IMR-90 (cell line): ENCODE results near the gene HDHD3. TPM values are rescaled to one million over a fixed set of nuclear protein-coding genes. Genes with fewer than 3 reads are reported as not detected.
"Not testable (repeated sequence)": the region's sequence is repeated elsewhere in the genome, so short reads cannot be mapped to it uniquely, and the experiment has no call there.

ENCODE experiments used
- ATAC-seq: fragments of 200-7000 bp; cut with Tn5 transposase; 2 replicates; pipeline ENCODE4 v1.9.1; 2020; ENCODE audit warnings: low read depth, mild to moderate bottlenecking, moderate library complexity
- BruUV-seq: library from RNA; stranded (reverse); fragments of 400-500 nt; replicated peaks from 2 replicates; lab custom pipeline; 2021; lab: Mats Ljungman, UMichigan
- CTCF ChIA-PET: fragments of 300-600 bp; formaldehyde crosslinking; extraction: SDS; loops from one replicate; lab custom pipeline; 2021; ENCODE audit warnings: antibody characterized with exemption; lab: Yijun Ruan, JAX
- POLR2A ChIA-PET: fragments of 300-600 bp; sonication (Branson Sonifier 250); formaldehyde crosslinking; loops from one replicate; lab custom pipeline; 2022; ENCODE audit warnings: antibody characterized with exemption; ENCODE audit not compliant: unreplicated experiment; lab: Charles Lee
- DNase-seq: peaks from one replicate; pipeline ENCODE4 v3.0.0; 2013
- H2AFZ ChIP-seq: replicated peaks from 2 replicates; pipeline ENCODE3; 2013; ENCODE audit warnings: low read length, mild to moderate bottlenecking; ENCODE audit not compliant: poor library complexity
- H2AK5ac ChIP-seq: 2 replicates; pipeline ENCODE4 v1.6.1; 2013; ENCODE audit warnings: low read depth, low read length, inconsistent platforms
- H2AK9ac ChIP-seq: replicated peaks from 2 replicates; pipeline ENCODE3; 2013; ENCODE audit warnings: mild to moderate bottlenecking, low read depth, low read length, moderate library complexity; ENCODE audit not compliant: poor library complexity
- H2BK120ac ChIP-seq: 2 replicates; pipeline ENCODE4 v1.6.1; 2013; ENCODE audit warnings: low read depth, low read length, inconsistent platforms
- H2BK15ac ChIP-seq: 3 replicates; pipeline ENCODE4 v1.6.1; 2013; ENCODE audit warnings: low read depth, low read length, inconsistent platforms
- H2BK20ac ChIP-seq: 2 replicates; pipeline ENCODE4 v1.6.1; 2013; ENCODE audit warnings: low read depth, mild to moderate bottlenecking, inconsistent platforms, low read length, moderate library complexity
- H2BK5ac ChIP-seq: 2 replicates; pipeline ENCODE4 v1.6.1; 2013; ENCODE audit warnings: mild to moderate bottlenecking, low read depth, low read length, inconsistent platforms; ENCODE audit not compliant: poor library complexity, severe bottlenecking
- H3K14ac ChIP-seq: replicated peaks from 2 replicates; pipeline ENCODE4 v1.6.1; 2013; ENCODE audit warnings: low read depth, low read length, inconsistent platforms
- H3K18ac ChIP-seq: 2 replicates; pipeline ENCODE4 v1.6.1; 2013; ENCODE audit warnings: low read depth, low read length, control low read depth
- H3K23ac ChIP-seq: 2 replicates; pipeline ENCODE4 v1.6.1; 2013; ENCODE audit warnings: low read depth, low read length, inconsistent platforms
- H3K27ac ChIP-seq: 2 replicates; pipeline ENCODE4 v1.5.1; 2013; ENCODE audit warnings: mild to moderate bottlenecking, control low read depth, low read length; ENCODE audit not compliant: insufficient read depth
- H3K27me3 ChIP-seq: 2 replicates; pipeline ENCODE4 v1.6.1; 2013; ENCODE audit warnings: low read length; ENCODE audit not compliant: control insufficient read depth, insufficient read depth
- H3K36me3 ChIP-seq: 2 replicates; pipeline ENCODE4 v1.6.1; 2013; ENCODE audit warnings: low read length, mixed read lengths; ENCODE audit not compliant: control insufficient read depth, insufficient read depth
- H3K4ac ChIP-seq: 2 replicates; pipeline ENCODE4 v1.6.1; 2013; ENCODE audit warnings: low read depth, low read length, inconsistent platforms
- H3K4me1 ChIP-seq: 2 replicates; pipeline ENCODE4 v1.6.1; 2013; ENCODE audit warnings: low read length, mixed read lengths; ENCODE audit not compliant: control insufficient read depth, insufficient read depth
- H3K4me2 ChIP-seq: 2 replicates; pipeline ENCODE4 v1.6.1; 2013; ENCODE audit warnings: low read depth, mild to moderate bottlenecking, control low read depth, low read length, moderate library complexity
- H3K4me3 ChIP-seq: 2 replicates; pipeline ENCODE4 v1.5.1; 2013; ENCODE audit warnings: low read depth, mild to moderate bottlenecking, control low read depth, low read length, moderate library complexity; ENCODE audit not compliant: insufficient read depth
- H3K56ac ChIP-seq: 2 replicates; pipeline ENCODE4 v1.6.1; 2013; ENCODE audit warnings: low read length, inconsistent platforms; ENCODE audit not compliant: insufficient read depth; ENCODE audit errors: extremely low read depth
- H3K79me1 ChIP-seq, 2 experiments: 2 replicates each; pipeline ENCODE4 v1.6.1; 2013; ENCODE audit warnings: low read length in 2 of 2, inconsistent platforms in 1 of 2, low read depth in 1 of 2
- H3K9ac ChIP-seq: 2 replicates; pipeline ENCODE4 v1.6.1; 2013; ENCODE audit warnings: low read depth, low read length, control low read depth
- H3K9me1 ChIP-seq: 2 replicates; pipeline ENCODE4 v1.6.1; 2013; ENCODE audit warnings: low read length, inconsistent platforms; ENCODE audit not compliant: insufficient read depth
- H3K9me3 ChIP-seq: 2 replicates; pipeline ENCODE4 v1.6.1; 2013; ENCODE audit warnings: low read length; ENCODE audit not compliant: control insufficient read depth, insufficient read depth
- H4K20me1 ChIP-seq: 2 replicates; pipeline ENCODE4 v1.6.1; 2013; ENCODE audit warnings: low read length, inconsistent platforms; ENCODE audit not compliant: insufficient read depth
- H4K5ac ChIP-seq: 2 replicates; pipeline ENCODE4 v1.6.1; 2013; ENCODE audit warnings: mild to moderate bottlenecking, low read depth, low read length, control low read depth
- H4K8ac ChIP-seq, 2 experiments: 2 replicates each; pipeline ENCODE4 v1.6.1; 2013; ENCODE audit warnings: low read depth in 2 of 2, low read length in 2 of 2, control low read depth in 1 of 2, inconsistent platforms in 1 of 2
- H4K91ac ChIP-seq: 2 replicates; pipeline ENCODE4 v1.6.1; 2013; ENCODE audit warnings: low read depth, low read length, inconsistent platforms; ENCODE audit not compliant: insufficient read depth
- BHLHE40 ChIP-seq: fragments of 150-350 bp; IDR thresholded peaks from 2 replicates; pipeline ENCODE4 v1.6.1; 2016; ENCODE audit warnings: mild to moderate bottlenecking, low read depth, low read length
- CEBPB ChIP-seq: IDR thresholded peaks from 2 replicates; pipeline ENCODE4 v1.6.1; 2012; ENCODE audit warnings: low read depth, low read length, improper control_type of control experiment
- CHD1 ChIP-seq: IDR thresholded peaks from 2 replicates; pipeline ENCODE4 v1.6.1; 2012; ENCODE audit warnings: low read depth, low read length, improper control_type of control experiment
- RAD21 ChIP-seq: IDR thresholded peaks from 2 replicates; pipeline ENCODE4 v1.6.1; 2012; ENCODE audit warnings: low read length, improper control_type of control experiment
- SMC3 ChIP-seq: fragments of 150-350 bp; IDR thresholded peaks from 2 replicates; pipeline ENCODE4 v1.6.1; 2016; ENCODE audit warnings: low read depth, mild to moderate bottlenecking, antibody characterized with exemption, low read length, moderate library complexity
- WGBS, 2 experiments: methylation state at CpG; one replicate each; pipeline versions ENCODE4 v1.1.5 to v1.1.7; 2013; ENCODE audit warnings: missing lambda C conversion rate in 2 of 2; ENCODE audit not compliant: insufficient read length in 1 of 2; ENCODE audit errors: extremely low coverage in 2 of 2; 5-methylcytosine and 5-hydroxymethylcytosine counted together
- dilution Hi-C: fragments of 300-500 bp; cut with HindIII; formaldehyde crosslinking; loops from one replicate; pipeline ENCODE4 v1.14.3; 2018; ENCODE audit warnings: low sequenced_read_pairs; ENCODE audit not compliant: unreplicated experiment
- in situ Hi-C: fragments of 300-500 bp; cut with MboI; formaldehyde crosslinking; loops from 3 replicates; pipeline ENCODE4 v1.14.3; 2019; ENCODE audit warnings: low sequenced_read_pairs, inconsistent platforms, mixed read lengths
- intact Hi-C: fragments of 100-400 bp; cut with micrococcal nuclease; formaldehyde crosslinking; loops from 2 replicates; pipeline ENCODE4 v1.10.0; 2022
- polyA plus RNA-seq, 3 experiments: library from polyadenylated mRNA; depleted of rRNA; stranded (reverse); fragments of >200 nt; gene quantifications; 2 replicates each; pipeline ENCODE4 v1.2.3, GENCODE V29; 2012; ENCODE audit warnings: low replicate concordance in 1 of 3
- total RNA-seq: library from RNA; depleted of rRNA; stranded (reverse); fragments of >200 nt; gene quantifications from 2 replicates; pipeline ENCODE4 v1.2.3, GENCODE V29; 2012
- TF ChIP-seq, protein P1 (sequence below): fragments of 150-350 bp; IDR thresholded peaks from 2 replicates; pipeline ENCODE4 v1.6.1; 2017; ENCODE audit warnings: mild to moderate bottlenecking, antibody characterized with exemption, low read length, low read depth
- TF ChIP-seq, protein P2 (sequence below): conservative IDR thresholded peaks from 2 replicates; pipeline ENCODE4 v1.5.1; 2012; ENCODE audit warnings: mild to moderate bottlenecking, low read depth, low read length, improper control_type of control experiment

The HDHD3 gene
- total and polyA plus RNA-seq, 2 of the 4 experiments (the other 2 are of a cell fraction): 7.0 to 8.6 TPM

DNA sequence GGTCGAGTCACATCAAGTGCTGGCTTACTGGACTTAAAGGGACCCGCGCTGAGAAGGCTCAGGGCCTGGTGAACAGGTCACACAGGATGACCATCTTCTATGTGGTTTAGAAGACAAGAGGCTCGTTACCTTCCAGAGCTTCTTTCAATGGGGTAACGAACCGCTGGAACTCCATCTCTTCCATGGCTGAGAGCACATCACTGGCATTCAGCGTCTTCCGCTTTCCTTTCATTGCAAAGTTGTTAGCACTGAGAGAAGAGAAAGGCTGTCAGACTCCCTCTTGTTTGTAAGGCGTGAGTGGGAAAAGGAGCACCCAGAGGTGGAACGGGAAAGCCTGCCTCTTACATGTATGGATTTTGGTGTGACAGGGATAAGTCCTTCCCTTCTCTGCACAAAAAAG lies 32.7 kb upstream of the HDHD3 start (continued):
- TF ChIP-seq BHLHE40: no peak
- TF ChIP-seq, protein P1, sequence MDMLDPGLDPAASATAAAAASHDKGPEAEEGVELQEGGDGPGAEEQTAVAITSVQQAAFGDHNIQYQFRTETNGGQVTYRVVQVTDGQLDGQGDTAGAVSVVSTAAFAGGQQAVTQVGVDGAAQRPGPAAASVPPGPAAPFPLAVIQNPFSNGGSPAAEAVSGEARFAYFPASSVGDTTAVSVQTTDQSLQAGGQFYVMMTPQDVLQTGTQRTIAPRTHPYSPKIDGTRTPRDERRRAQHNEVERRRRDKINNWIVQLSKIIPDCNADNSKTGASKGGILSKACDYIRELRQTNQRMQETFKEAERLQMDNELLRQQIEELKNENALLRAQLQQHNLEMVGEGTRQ: no peak
- TF ChIP-seq CEBPB: no peak
- no peak for TF ChIP-seq CHD1

DNA sequence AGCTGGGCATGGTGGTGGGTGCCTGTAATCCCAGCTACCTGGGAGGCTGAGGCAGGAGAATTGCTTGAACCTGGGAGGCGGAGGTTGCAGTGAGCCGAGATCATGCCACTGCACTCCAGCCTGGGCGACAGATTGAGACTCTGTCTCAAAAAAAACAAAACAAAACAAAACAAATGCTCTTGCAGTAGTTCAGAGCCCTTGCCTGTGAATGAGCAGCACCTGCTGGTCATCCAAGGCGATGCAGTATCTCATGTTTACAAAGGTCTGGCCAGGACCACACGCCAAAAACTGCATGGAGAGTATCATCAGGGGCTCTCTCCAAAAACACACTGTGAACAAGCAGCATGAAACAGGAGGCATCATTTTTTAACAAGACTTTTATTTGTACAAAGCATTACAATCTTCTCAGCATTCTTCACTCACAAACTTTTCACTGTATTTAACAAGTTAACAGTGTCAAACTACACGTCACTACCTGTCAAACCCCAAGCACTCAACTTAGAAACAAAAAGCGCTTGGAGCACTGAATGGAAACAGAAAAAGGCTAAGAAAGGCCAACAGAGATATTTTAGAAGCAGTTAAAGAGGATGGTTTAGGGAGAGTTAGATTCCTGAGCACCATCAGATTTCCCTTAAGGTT lies 30.2 kb upstream of the HDHD3 start:
- H4K91ac ChIP-seq, POLR2A ChIA-PET, H4K8ac ChIP-seq, in situ Hi-C loops, H3K9me1 ChIP-seq, H3K36me3 ChIP-seq, H2AK5ac ChIP-seq, H3K18ac ChIP-seq, H2BK20ac ChIP-seq, BruUV-seq, H3K4me3 ChIP-seq, H3K56ac ChIP-seq, H3K9me3 ChIP-seq, H2AK9ac ChIP-seq, H3K27ac ChIP-seq, H2BK5ac ChIP-seq, H2BK120ac ChIP-seq, H3K4me1 ChIP-seq, H3K4me2 ChIP-seq, H3K4ac ChIP-seq, dilution Hi-C loops, H4K5ac ChIP-seq, H4K20me1 ChIP-seq, H3K14ac ChIP-seq, H3K23ac ChIP-seq, H3K27me3 ChIP-seq, H2BK15ac ChIP-seq, H2AFZ ChIP-seq, H3K9ac ChIP-seq: not testable (repeated sequence)
- DNase-seq (peak; percentile 78), ATAC-seq (peak; percentile 28)
- WGBS, 2 experiments: 0% methylated on average over 1 of the region's 7 CpGs; no CpG with 5 or more reads in 1 of the 2 experiments
- peak; percentile 79 for TF ChIP-seq RAD21
- peak; percentile 77 for TF ChIP-seq SMC3
- TF ChIP-seq, protein P2, sequence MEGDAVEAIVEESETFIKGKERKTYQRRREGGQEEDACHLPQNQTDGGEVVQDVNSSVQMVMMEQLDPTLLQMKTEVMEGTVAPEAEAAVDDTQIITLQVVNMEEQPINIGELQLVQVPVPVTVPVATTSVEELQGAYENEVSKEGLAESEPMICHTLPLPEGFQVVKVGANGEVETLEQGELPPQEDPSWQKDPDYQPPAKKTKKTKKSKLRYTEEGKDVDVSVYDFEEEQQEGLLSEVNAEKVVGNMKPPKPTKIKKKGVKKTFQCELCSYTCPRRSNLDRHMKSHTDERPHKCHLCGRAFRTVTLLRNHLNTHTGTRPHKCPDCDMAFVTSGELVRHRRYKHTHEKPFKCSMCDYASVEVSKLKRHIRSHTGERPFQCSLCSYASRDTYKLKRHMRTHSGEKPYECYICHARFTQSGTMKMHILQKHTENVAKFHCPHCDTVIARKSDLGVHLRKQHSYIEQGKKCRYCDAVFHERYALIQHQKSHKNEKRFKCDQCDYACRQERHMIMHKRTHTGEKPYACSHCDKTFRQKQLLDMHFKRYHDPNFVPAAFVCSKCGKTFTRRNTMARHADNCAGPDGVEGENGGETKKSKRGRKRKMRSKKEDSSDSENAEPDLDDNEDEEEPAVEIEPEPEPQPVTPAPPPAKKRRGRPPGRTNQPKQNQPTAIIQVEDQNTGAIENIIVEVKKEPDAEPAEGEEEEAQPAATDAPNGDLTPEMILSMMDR: peak; percentile 81
- CTCF ChIA-PET: interaction anchor here (0.6 kb wide), 1 partner anchor 39 kb away, joined by 4 read pairs; no protein-coding TSS in a partner anchor
- H3K79me1 ChIP-seq: peaks cover 12 to 19% of the 10 kb centered on the region in 2 experiments; a peak in 3 of 4 replicates
- intact Hi-C loops: loop anchor here (1.0 kb wide), 3 partner anchors 52 to 132 kb away; partner anchors contain the start of genes CDC26 and PRPF4
